GM12878 (cell line): Measurements from ENCODE around the gene NAT8L. TPM values are rescaled to one million over a fixed set of nuclear protein-coding genes. Genes with fewer than 3 reads are reported as not detected.

Experiments
- ATAC-seq: fragments of 200-7000 bp; cut with Tn5 transposase; 3 replicates; pipeline ENCODE4 v1.9.1; 2020; ENCODE audit warnings: mild to moderate bottlenecking, moderate library complexity
- BruUV-seq: library from RNA; stranded (reverse); fragments of 400-500 nt; replicated peaks from 2 replicates; lab custom pipeline; 2021; lab: Mats Ljungman, UMichigan
- CTCF ChIA-PET: fragments of 300-600 bp; sonication (Branson Sonifier 250); formaldehyde crosslinking; extraction: SDS; loops from one replicate; lab custom pipeline; 2021; ENCODE audit warnings: inconsistent platforms; lab: Yijun Ruan, JAX
- POLR2A ChIA-PET: fragments of 350-600 bp; formaldehyde crosslinking; extraction: SDS; loops from one replicate; lab custom pipeline; 2021; ENCODE audit warnings: inconsistent platforms; lab: Charles Lee
- RAD21 ChIA-PET: fragments of 300-600 bp; sonication (Branson Sonifier 250); formaldehyde crosslinking; loops from one replicate; lab custom pipeline; 2023; ENCODE audit warnings: antibody characterized with exemption; ENCODE audit not compliant: unreplicated experiment; lab: Charles Lee
- SMC1A ChIA-PET: fragments of 300-600 bp; sonication (Branson Sonifier 250); formaldehyde crosslinking; loops from one replicate; lab custom pipeline; 2023; ENCODE audit not compliant: unreplicated experiment, uncharacterized antibody; lab: Charles Lee
- DNase-seq: peaks from one replicate; pipeline ENCODE4 v3.0.0-alpha.2; 2011; ENCODE audit warnings: low read depth, low spot score
- FAIRE-seq: peaks from 3 replicates; lab custom pipeline; 2011; peaks lifted over from hg19 to GRCh38; lab: Jason Lieb, UNC
- H2AFZ ChIP-seq: 2 replicates; pipeline ENCODE4 v1.6.0; 2011; ENCODE audit warnings: low read depth, low read length, control low read depth; ENCODE audit not compliant: control insufficient read depth
- H3K27ac ChIP-seq: 2 replicates; pipeline ENCODE4 v1.5.1; 2011; ENCODE audit warnings: control low read depth; ENCODE audit not compliant: control insufficient read depth, insufficient read depth
- H3K27me3 ChIP-seq, 2 experiments: replicated peaks in 1 of 2; 2 replicates each; pipeline versions ENCODE4 v1.6.0 to v1.6.1; 2011; ENCODE audit warnings: low read length in 1 of 2; ENCODE audit not compliant: control insufficient read depth in 2 of 2, insufficient read depth in 2 of 2
- H3K36me3 ChIP-seq, 2 experiments: 2 replicates each; pipeline ENCODE4 v1.5.1; 2011; ENCODE audit warnings: low read length in 1 of 2; ENCODE audit not compliant: control insufficient read depth in 2 of 2, insufficient read depth in 2 of 2
- H3K4me1 ChIP-seq: 2 replicates; pipeline ENCODE4 v1.6.1; 2011; ENCODE audit warnings: mild to moderate bottlenecking, low read length, moderate library complexity, mixed read lengths; ENCODE audit not compliant: control insufficient read depth, insufficient read depth
- H3K4me2 ChIP-seq: 2 replicates; pipeline ENCODE4 v1.6.0; 2011; ENCODE audit warnings: control low read depth; ENCODE audit not compliant: control insufficient read depth, insufficient read depth
- H3K4me3 ChIP-seq: fragments of 200-600 bp; sonication (generic); 2 replicates; pipeline ENCODE4 v1.5.1; 2016
- H3K79me2 ChIP-seq: 2 replicates; pipeline ENCODE4 v1.6.0; 2011; ENCODE audit warnings: low read length; ENCODE audit not compliant: control insufficient read depth, insufficient read depth
- H3K9ac ChIP-seq: 2 replicates; pipeline ENCODE4 v1.8.0; 2011; ENCODE audit warnings: low read length, control low read depth, mixed read lengths; ENCODE audit not compliant: control insufficient read depth, insufficient read depth
- H3K9me3 ChIP-seq: replicated peaks from 3 replicates; pipeline ENCODE4 v1.5.1; 2011; ENCODE audit warnings: mild to moderate bottlenecking, low read length; ENCODE audit not compliant: control insufficient read depth, insufficient read depth
- H4K20me1 ChIP-seq: 2 replicates; pipeline ENCODE4 v1.6.0; 2011; ENCODE audit not compliant: control insufficient read depth, insufficient read depth
- HDAC2 ChIP-seq: fragments of 200-600 bp; sonication (generic); IDR thresholded peaks from 2 replicates; pipeline ENCODE4 v1.6.1; 2017
- MYB ChIP-seq: fragments of 150-350 bp; IDR thresholded peaks from 2 replicates; pipeline ENCODE4 v1.6.1; 2014; ENCODE audit warnings: mild to moderate bottlenecking, low read depth, low read length, borderline replicate concordance
- PBX3 ChIP-seq: IDR thresholded peaks from 2 replicates; pipeline ENCODE4 v1.6.1; 2011; ENCODE audit warnings: mild to moderate bottlenecking, low read depth, low read length, moderate library complexity; ENCODE audit not compliant: insufficient replicate concordance
- RAD21 ChIP-seq: IDR thresholded peaks from 2 replicates; pipeline ENCODE4 v1.6.1; 2011; ENCODE audit warnings: mild to moderate bottlenecking, low read depth, low read length, moderate library complexity; ENCODE audit not compliant: insufficient read depth
- SIX5 ChIP-seq: IDR thresholded peaks from 2 replicates; pipeline ENCODE4 v1.6.1; 2011; ENCODE audit warnings: mild to moderate bottlenecking, low read depth, low read length, moderate library complexity; ENCODE audit not compliant: severe bottlenecking
- SUZ12 ChIP-seq: fragments of 200-600 bp; sonication (generic); IDR thresholded peaks from one replicate; pipeline ENCODE4 v1.6.1; 2018; ENCODE audit warnings: antibody characterized with exemption, mild to moderate bottlenecking; ENCODE audit not compliant: unreplicated experiment
- TAF1 ChIP-seq: IDR thresholded peaks from 2 replicates; pipeline ENCODE4 v1.6.1; 2011; ENCODE audit warnings: mild to moderate bottlenecking, low read depth, low read length, borderline replicate concordance
- ZNF24 ChIP-seq: fragments of 450-650 bp; IDR thresholded peaks from 2 replicates; pipeline ENCODE4 v1.6.1; 2017; ENCODE audit warnings: antibody characterized with exemption, mild to moderate bottlenecking
- WGBS: methylation state at CpG from one replicate; pipeline ENCODE4 v1.1.6; 2016; ENCODE audit warnings: low lambda C conversion rate; ENCODE audit not compliant: insufficient replicate concordance, insufficient coverage; ENCODE audit errors: missing lambda C conversion rate; 5-methylcytosine and 5-hydroxymethylcytosine counted together
- in situ Hi-C: fragments of 300-500 bp; cut with MboI; formaldehyde crosslinking; loops from 9 replicates; pipeline ENCODE4 v1.14.3; 2018; ENCODE audit warnings: mixed read lengths
- intact Hi-C: fragments of 100-400 bp; cut with micrococcal nuclease; formaldehyde crosslinking; loops from one replicate; pipeline ENCODE4 v1.14.2; 2022; ENCODE audit not compliant: unreplicated experiment
- polyA plus RNA-seq, 11 experiments: library from polyadenylated mRNA; depleted of rRNA in 4 of 11; unstranded in 6 of 11; stranded (reverse) in 5 of 11; fragments of >200 nt; fragmentation: Nextera tagmentation in 4 of 11; fragmentation: Illumina TruSeq in 1 of 11; extraction: Ambion mirVana in 4 of 11; extraction: Trizol in 1 of 11; gene quantifications; 1 replicate in 1 of 11; 2 replicates in 10 of 11; pipeline versions ENCODE4 v1.2.1 to v1.2.3, GENCODE V29; 2011 to 2016; ENCODE audit warnings: inconsistent platforms in 2 of 11, missing spikeins in 2 of 11, low read depth in 1 of 11
- total RNA-seq, 4 experiments: library from RNA; depleted of rRNA in 3 of 4; stranded (reverse); fragments of >200 nt in 3 of 4; fragmentation: Illumina TruSeq in 1 of 4; extraction: Trizol in 1 of 4; gene quantifications; 2 replicates each; pipeline versions ENCODE4 v1.2.1 to v1.2.3, GENCODE V29; 2013 to 2021

Gene NAT8L
- total and polyA plus RNA-seq, 10 of the 15 experiments (the other 5 are each of a cell fraction or from before 2014, with no cell fraction given) = 0.01 to 0.31 (median 0.11) TPM; not detected in 5

GRCh38 chr4:2048831-2049230 is 10.3 kb upstream of the NAT8L start:
- Histone ChIP-seq H3K27me3 (no peaks in the 10 kb centered on the region; a peak in 1 of 4 replicates), H3K9me3 (no peaks in the 10 kb centered on the region), H3K27ac (no peak overlapping the region), H3K79me2 (no peaks in the 10 kb centered on the region), H2AFZ (no peak overlapping the region), H3K9ac (no peak overlapping the region), H3K4me2 (no peak overlapping the region), H3K36me3 (no peaks in the 10 kb centered on the region), H4K20me1 (no peaks in the 10 kb centered on the region), H3K4me1 (no peaks in the 10 kb centered on the region), H3K4me3 (no peak overlapping the region)
- RAD21 ChIA-PET = no interaction called here
- no peak for TF ChIP-seq SUZ12
- TF ChIP-seq ZNF24 = no peak
- no peak for TF ChIP-seq HDAC2
- TF ChIP-seq MYB = no peak
- no peak for TF ChIP-seq PBX3
- no peak for TF ChIP-seq TAF1
- SMC1A ChIA-PET = no interaction called here
- no peak for FAIRE-seq
- BruUV-seq = no TSS peak
- in situ Hi-C loops = no loop called here
- 60% methylated on average over 8 of the region's 8 CpGs for WGBS
- intact Hi-C loops = no loop called here
- no peak for ATAC-seq
- CTCF ChIA-PET = no interaction called here
- no peak for DNase-seq
- POLR2A ChIA-PET = no interaction called here

- Histone ChIP-seq H3K4me3 (no peak overlapping the region), H4K20me1 (no peaks in the 10 kb centered on the region), H3K4me2 (no peak overlapping the region), H3K79me2 (no peaks in the 10 kb centered on the region), H3K27ac (no peak overlapping the region), H3K36me3 (no peaks in the 10 kb centered on the region), H3K9ac (no peak overlapping the region), H3K4me1 (no peaks in the 10 kb centered on the region), H3K9me3 (no peaks in the 10 kb centered on the region), H3K27me3 (no peaks in the 10 kb centered on the region; a peak in 1 of 4 replicates), H2AFZ (no peak overlapping the region)
- no peak for ATAC-seq
- TF ChIP-seq RAD21 = no peak
- TF ChIP-seq SIX5 = no peak
- in situ Hi-C loops = no loop called here
- intact Hi-C loops = no loop called here
- RAD21 ChIA-PET = no interaction called here
- no peak for FAIRE-seq
- DNase-seq = no peak
- SMC1A ChIA-PET = no interaction called here
- POLR2A ChIA-PET = no interaction called here
- WGBS = 38% methylated on average over 7 of the region's 7 CpGs
- no TSS peak for BruUV-seq
- CTCF ChIA-PET = interaction anchor here (0.7 kb wide), 1 partner anchor 301 kb away, joined by 3 read pairs; no protein-coding TSS in a partner anchor
These were observed 9.7 kb upstream of the NAT8L start for GRCh38 chr4:2049381-2049780.
